ENCODE measurements around the gene NEK10. TPM values are rescaled to one million over a fixed set of nuclear protein-coding genes. Genes with fewer than 3 reads are reported as not detected.

NEK10 gene
- total and polyA plus RNA-seq, 3 donors from 2014 or later = 29.5 to 83.2 (median 56.9) TPM

- intact Hi-C loops (cut with DNase I; ENCODE audit: low total_unique reads) = no loop called here
- no peaks in the 10 kb centered on the region for H3K36me3 ChIP-seq (ENCODE audit: low read depth, missing control alignments)
- no peak overlapping the region for H3K4me3 ChIP-seq
- 33 to 42% methylated on average over 1 of the region's 1 CpG for whole genome bisulfite sequencing, 2 donors
- no peaks in the 10 kb centered on the region for H3K4me1 ChIP-seq
- peak; percentile 64 for DNase-seq
- peak; percentile 21 to 54 (median 38) for TF ChIP-seq CTCF (IDR thresholded peaks at IDR 0.05)
- no peak for TF ChIP-seq POLR2A (IDR thresholded peaks at IDR 0.05)
- H3K27ac ChIP-seq = no peak overlapping the region
- no peaks in the 10 kb centered on the region for H3K9me3 ChIP-seq
- H3K27me3 ChIP-seq = no peaks in the 10 kb centered on the region
Observed at GRCh38 chr3:27357665-27358258, 11.4 kb downstream of the NEK10 start.

GRCh38 chr3:27356976-27357375 lies 12.2 kb downstream of the NEK10 start:
- DNase-seq = no peak
- Histone ChIP-seq H3K27me3 (no peaks in the 10 kb centered on the region), H3K9me3 (no peaks in the 10 kb centered on the region), H3K27ac (no peak overlapping the region), H3K4me1 (no peaks in the 10 kb centered on the region), H3K4me3 (no peak overlapping the region), H3K36me3 (ENCODE audit: low read depth, missing control alignments) (no peaks in the 10 kb centered on the region)
- no peak for TF ChIP-seq POLR2A (IDR thresholded peaks at IDR 0.05)
- no peak for TF ChIP-seq CTCF (IDR thresholded peaks at IDR 0.05)
- whole genome bisulfite sequencing, 2 donors = 84 to 86% methylated on average over 3 of the region's 3 CpGs
- intact Hi-C loops (cut with DNase I; ENCODE audit: low total_unique reads) = no loop called here

GRCh38 chr3:27354588-27355203 lies 14.5 kb downstream of the NEK10 start:
- Histone ChIP-seq H3K4me3 (no peak overlapping the region), H3K27me3 (no peaks in the 10 kb centered on the region), H3K36me3 (ENCODE audit: low read depth, missing control alignments) (no peaks in the 10 kb centered on the region), H3K27ac (no peak overlapping the region), H3K9me3 (no peaks in the 10 kb centered on the region), H3K4me1 (no peaks in the 10 kb centered on the region)
- no peak for DNase-seq
- intact Hi-C loops (cut with DNase I; ENCODE audit: low total_unique reads) = no loop called here
- no peak for TF ChIP-seq POLR2A (IDR thresholded peaks at IDR 0.05)
- TF ChIP-seq CTCF (IDR thresholded peaks at IDR 0.05) = no peak
- WGBS, 2 donors = 79% methylated on average over 4 of the region's 4 CpGs

- intact Hi-C loops (cut with DNase I; ENCODE audit: low total_unique reads) = no loop called here
- Histone ChIP-seq H3K27ac (no peak overlapping the region), H3K36me3 (ENCODE audit: low read depth, missing control alignments) (no peaks in the 10 kb centered on the region), H3K4me1 (no peaks in the 10 kb centered on the region), H3K4me3 (no peak overlapping the region), H3K9me3 (no peaks in the 10 kb centered on the region), H3K27me3 (no peaks in the 10 kb centered on the region)
- 69 to 73% methylated on average over 5 of the region's 5 CpGs for WGBS, 2 donors
- no peak for TF ChIP-seq CTCF (IDR thresholded peaks at IDR 0.05)
- TF ChIP-seq POLR2A (IDR thresholded peaks at IDR 0.05) = no peak
- DNase-seq = no peak
Observed at GRCh38 chr3:27354161-27354560, 15.0 kb downstream of the NEK10 start.

GRCh38 chr3:27353221-27353620 lies 16.0 kb downstream of the NEK10 start:
- TF ChIP-seq POLR2A (IDR thresholded peaks at IDR 0.05) (no peak), CTCF (IDR thresholded peaks at IDR 0.05) (no peak)
- 91% methylated on average over 1 of the region's 1 CpG for WGBS, 2 donors
- H3K4me1 ChIP-seq = no peaks in the 10 kb centered on the region
- H3K4me3 ChIP-seq = no peak overlapping the region
- no peak for DNase-seq
- no peaks in the 10 kb centered on the region for H3K9me3 ChIP-seq
- H3K27ac ChIP-seq = no peak overlapping the region
- no peaks in the 10 kb centered on the region for H3K36me3 ChIP-seq (ENCODE audit: low read depth, missing control alignments)
- no peaks in the 10 kb centered on the region for H3K27me3 ChIP-seq
- intact Hi-C loops (cut with DNase I; ENCODE audit: low total_unique reads) = no loop called here
